GM19239 (cell line): Measurements from ENCODE around the gene MOCOS.

Source experiments
- DNase-seq: peaks from one replicate; pipeline ENCODE4 v3.0.0; 2011; ENCODE audit warnings: low spot score; ENCODE audit not compliant: insufficient read length
- FAIRE-seq: peaks from 2 replicates; lab custom pipeline; 2011; peaks lifted over from hg19 to GRCh38; lab: Jason Lieb, UNC

MOCOS gene

DNA sequence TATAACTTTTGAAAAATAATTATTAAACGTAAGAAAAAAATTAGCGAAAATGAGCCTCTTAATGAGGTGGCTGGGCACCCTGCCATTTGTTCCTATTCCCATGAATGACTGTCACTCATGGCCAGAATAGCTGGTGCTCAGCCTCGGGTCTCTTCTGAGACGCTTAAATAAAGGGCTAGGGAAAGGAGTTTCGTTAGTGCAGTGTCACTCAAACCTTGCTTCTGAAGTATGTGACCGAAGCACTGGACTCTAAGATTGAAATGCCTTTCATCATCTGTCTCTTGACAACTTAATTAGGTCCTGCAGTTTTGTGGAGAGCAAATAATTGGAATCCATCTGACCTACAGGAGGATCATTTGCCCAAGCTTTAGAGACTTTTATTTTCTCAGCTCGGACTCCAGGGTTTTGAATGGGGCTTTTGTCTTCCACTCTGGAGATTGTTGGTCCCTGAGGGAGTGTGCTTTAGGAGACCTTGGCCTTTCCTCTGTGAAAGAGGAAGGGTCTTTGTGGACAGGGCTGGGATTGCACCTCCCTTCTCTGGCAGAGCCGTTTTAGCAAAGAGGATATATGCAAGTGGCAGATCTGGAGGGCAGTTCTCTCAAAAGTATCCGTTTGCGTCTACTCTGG lies 67.9 kb downstream of the MOCOS start:
- no peak for DNase-seq
- FAIRE-seq: no peak

- DNase-seq (no peak), FAIRE-seq (no peak)
These were observed 68.8 kb downstream of the MOCOS start for GRCh38 chr18:36256094-36256493.

GRCh38 chr18:36262971-36263370 lies 75.7 kb downstream of the MOCOS start:
- FAIRE-seq: no peak
- no peak for DNase-seq

DNA sequence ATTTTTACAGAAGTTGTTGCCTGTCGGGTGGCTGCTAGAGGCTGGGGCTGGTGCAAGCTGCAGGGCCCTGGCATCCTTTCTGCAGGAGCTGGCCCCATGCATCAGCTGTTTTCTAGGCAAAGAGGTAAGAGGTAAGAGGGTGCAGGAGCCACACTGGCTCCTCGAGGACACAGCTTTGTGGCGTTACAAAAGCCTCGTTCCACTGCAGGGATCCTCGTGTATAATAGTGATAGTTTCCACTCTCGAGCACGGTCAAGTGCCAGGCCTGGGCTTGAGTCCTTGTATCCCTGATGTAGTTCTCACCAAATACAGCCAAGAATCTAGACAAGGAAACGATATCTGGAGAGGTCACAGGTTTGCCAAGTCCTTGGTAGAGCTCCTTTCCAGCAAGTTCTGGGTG lies 77.0 kb downstream of the MOCOS start:
- DNase-seq (no peak), FAIRE-seq (no peak)

DNA sequence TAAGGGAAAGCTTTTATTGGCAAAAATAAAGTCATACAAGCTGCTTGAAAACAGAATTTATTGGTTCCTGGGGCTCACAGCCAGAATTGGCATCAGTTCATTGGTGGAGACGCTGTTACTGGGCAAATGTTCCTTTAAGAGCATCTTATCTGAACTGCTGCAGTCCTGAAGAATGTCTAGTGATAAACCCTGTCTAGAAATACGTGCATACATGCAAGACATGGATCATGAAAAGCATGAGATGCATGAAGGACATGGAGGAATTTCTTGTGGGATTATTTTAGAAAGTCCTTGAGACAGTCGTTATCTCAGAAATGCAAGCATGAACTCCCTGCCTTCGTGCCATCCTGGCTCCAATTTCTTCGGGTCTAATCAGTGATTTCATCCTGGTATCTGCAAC lies 77.7 kb downstream of the MOCOS start:
- FAIRE-seq: no peak

DNA sequence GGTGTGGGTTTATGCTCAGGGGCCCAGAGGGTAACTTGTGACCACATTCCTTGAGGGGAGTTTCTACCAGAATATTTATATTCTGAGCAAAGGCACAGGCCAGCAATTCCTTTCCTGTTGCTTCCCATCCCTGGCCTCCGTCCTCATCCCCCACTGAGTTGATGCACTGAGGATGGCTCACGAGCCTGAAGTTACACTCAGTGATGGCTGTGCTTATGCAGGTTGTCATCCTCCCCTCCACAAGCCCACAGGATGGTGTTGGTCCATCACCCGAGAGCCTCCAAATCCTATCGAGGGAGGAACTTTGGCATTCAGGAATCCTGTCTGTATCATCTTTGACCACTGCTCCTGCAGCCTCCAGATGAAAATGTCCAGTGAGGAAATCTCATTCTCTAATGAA lies 81.9 kb downstream of the MOCOS start:
- DNase-seq (no peak), FAIRE-seq (no peak)

More for the DNA sequence above, 77.7 kb downstream of the MOCOS start:
- DNase-seq: no peak

- no peak for DNase-seq
- no peak for FAIRE-seq
These were observed 83.9 kb downstream of the MOCOS start for GRCh38 chr18:36271153-36271552.

DNA sequence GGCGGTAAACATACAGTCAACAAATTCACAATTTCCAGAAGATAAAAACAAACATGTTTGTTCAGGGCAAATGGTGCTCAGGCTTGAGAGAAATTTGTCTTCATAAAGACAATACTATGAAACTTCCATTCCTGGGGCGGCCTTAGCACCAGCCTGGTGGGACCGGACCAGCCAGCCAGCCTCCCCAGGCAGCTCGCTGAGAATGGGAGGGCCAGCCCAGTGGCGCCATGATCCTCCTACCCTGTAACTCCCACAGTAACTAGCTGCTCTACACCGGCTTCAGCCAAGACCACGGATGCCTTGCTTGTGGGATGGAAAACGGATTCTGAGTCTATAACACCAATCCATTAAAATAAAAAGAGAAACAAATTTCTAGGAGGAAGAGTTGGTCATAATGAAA lies 86.0 kb downstream of the MOCOS start:
- no peak for DNase-seq
- no peak for FAIRE-seq

- FAIRE-seq (no peak), DNase-seq (no peak)
These were observed 86.9 kb downstream of the MOCOS start for GRCh38 chr18:36274083-36274715.

DNA sequence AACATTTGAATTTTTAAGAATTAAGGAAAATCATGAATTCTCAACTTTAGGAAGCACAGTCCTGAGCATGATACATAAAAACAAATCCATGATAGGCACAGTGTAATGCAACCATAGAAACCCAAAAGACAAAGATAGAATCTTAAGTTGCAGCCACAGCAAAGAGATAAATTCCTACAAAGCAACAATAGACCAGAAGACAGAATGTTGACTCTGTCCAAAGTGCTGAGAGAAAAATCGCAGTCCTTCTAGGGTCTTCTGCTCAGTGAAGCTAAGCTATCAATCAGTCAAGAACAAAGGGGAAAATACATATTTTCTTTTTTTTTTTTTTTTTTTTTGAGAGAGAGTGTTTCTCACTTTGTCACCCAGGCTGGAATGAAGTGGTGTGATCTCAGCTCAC lies 88.3 kb downstream of the MOCOS start:
- FAIRE-seq (no peak), DNase-seq (no peak)

DNA sequence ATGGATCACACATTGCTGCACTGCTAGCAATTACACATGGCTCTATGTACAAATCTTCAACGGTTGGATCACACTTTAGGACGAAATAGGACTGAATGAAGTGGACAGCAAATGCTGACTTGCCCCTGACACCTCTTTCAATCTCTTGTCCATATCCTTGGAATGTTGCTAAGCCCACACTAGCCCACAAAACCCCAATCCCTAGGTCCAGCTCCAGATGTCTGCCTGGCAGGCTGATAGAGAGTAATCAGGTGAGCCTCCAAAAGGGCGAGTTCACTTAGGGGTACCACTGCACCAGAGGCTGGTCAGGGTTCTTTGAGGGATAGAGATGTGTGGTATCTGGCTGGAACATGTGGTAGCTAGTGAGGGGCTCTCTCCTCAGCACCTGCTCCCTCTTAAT lies 91.7 kb downstream of the MOCOS start:
- FAIRE-seq: no peak
- no peak for DNase-seq

DNA sequence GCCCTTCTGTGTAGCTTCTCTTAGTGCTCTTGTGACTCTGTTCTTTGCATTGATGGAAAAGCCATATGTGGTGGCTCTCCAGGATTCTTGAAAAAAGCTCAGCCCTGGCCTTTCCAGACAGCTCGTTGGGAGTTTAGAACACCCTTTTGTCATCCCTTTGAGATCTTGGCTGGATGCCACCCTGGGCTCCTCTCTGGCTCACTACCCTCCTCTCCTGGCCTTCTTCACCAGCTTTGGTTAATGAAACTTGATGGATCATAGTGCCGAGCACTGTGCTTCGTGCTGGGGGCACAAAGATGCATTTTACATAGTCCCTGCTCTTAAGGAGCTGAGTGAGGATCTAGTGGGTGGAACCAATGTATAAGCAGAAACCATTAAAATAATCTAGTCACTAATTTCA lies 94.6 kb downstream of the MOCOS start:
- no peak for FAIRE-seq
- no peak for DNase-seq

DNA sequence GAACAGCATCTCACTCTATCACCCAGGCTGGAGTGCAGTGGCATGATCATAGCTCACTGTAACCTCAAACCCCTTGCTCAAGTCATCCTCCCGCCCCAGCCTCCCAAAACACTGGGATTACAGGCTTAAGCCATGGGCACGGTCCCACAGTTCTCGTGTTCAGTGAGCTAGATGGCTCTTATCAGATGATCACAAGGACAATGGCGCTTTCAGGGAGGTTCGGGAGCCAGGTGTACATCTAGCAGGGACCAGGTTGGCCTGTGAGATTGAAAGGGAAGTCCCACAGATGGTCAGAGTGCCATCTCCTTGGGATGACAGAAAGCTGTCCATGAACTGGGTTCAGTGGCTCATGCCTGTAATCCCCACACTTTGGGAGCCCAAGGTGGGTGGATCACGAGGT lies 96.2 kb downstream of the MOCOS start:
- DNase-seq (no peak), FAIRE-seq (no peak)

- DNase-seq (no peak), FAIRE-seq (no peak)
These were observed 97.0 kb downstream of the MOCOS start for GRCh38 chr18:36284268-36284667.

DNA sequence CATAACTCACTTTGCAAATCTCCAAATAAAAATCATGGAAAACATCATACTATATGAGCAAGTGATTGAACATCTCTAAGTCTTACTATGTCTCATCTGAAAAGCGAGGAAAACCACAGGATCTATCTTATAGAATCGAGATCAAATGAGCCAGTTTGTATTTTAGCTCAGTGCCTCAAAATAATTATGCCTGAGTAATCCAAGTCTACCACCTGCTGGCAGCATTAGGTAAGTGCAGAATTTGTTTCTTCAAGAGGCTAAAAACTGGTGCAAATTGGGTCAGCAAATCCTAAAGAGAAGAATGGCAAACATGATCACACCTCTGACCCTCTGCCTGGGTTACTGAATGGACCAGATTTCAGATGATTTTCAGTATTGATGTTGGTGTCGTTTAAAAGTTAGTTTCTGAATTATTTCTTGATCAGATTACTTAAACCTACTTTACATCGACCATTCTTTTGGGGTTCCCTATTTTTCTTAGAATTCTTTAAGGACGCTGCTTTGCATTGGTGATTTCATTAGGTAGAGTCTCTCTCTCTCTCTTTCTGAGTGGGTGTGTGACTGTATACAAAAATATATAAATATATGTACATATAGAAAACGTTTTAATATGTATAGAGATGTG lies 97.5 kb downstream of the MOCOS start:
- FAIRE-seq (peak; percentile 87), DNase-seq (peak; percentile 29)

DNA sequence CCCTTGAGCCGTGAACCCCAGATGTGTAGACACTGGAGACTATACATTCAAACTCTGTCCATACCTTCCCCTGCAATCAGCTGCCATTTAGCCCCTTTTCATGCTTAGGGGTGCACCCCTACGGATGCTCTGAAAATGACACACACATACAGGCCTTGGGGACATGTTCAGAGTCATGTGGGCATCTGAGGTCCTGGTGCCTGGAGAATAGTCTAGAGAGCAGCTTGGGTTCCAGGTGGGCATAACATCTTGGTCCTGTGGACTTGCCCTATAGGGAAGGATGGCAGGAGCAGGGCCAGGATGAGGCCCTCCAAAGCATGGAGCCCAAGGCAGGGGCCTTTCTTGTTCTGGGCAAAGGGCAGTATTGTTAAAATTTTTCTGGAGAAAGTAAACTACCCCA lies 100.4 kb downstream of the MOCOS start:
- FAIRE-seq: no peak
- DNase-seq: no peak

GRCh38 chr18:36288689-36289088 lies 101.4 kb downstream of the MOCOS start:
- DNase-seq: no peak
- no peak for FAIRE-seq

GRCh38 chr18:36294031-36294430 lies 106.7 kb downstream of the MOCOS start:
- FAIRE-seq: no peak
- no peak for DNase-seq

DNA sequence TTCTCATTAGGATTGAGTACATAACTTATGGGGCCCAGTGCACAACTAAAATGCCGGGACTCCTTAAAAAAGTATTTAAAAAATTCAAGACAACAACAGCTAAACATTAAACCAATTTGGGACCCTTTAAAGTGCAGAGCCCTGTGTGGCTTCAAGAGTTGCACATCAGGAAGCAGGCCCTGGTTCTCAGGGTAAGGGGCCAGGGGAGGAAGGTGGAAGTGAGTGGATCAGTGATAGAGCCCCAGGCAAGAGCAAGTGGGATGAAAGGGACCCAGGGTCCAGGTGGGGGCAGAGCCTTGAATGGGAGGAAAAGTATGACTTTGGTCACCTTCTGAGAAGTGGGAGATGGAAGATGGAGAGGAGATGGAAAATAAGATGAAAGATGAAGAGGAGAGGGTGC lies 107.9 kb downstream of the MOCOS start:
- DNase-seq (no peak), FAIRE-seq (no peak)

- DNase-seq: no peak
- FAIRE-seq: no peak
These were observed 108.6 kb downstream of the MOCOS start for GRCh38 chr18:36295880-36296301.

GRCh38 chr18:36296650-36297416 lies 109.5 kb downstream of the MOCOS start:
- DNase-seq (peak; percentile 25), FAIRE-seq (peak; percentile 53)
